AG04449 (cell line): ENCODE measurements around the gene TMEM259.
A peak's percentile ranks its signal among the peaks of the same experiment; 100 is the strongest.

ENCODE experiments used
- CTCF ChIA-PET: fragments of 350-600 bp; formaldehyde crosslinking; extraction: SDS; loops from one replicate; lab custom pipeline; 2021; ENCODE audit warnings: antibody characterized with exemption; lab: Yijun Ruan, JAX
- POLR2A ChIA-PET: fragments of 400-600, 350-600 bp; formaldehyde crosslinking; extraction: SDS; loops from one replicate; lab custom pipeline; 2020; ENCODE audit warnings: antibody characterized with exemption, inconsistent platforms; lab: Yijun Ruan, JAX
- DNase-seq: peaks from one replicate; pipeline ENCODE4 v3.0.0-alpha.2; 2010; ENCODE audit warnings: low read depth, low spot score
- H3K4me3 ChIP-seq: 2 replicates; pipeline ENCODE4 v1.5.1; 2011; ENCODE audit warnings: low read depth, mild to moderate bottlenecking, control low read depth, low read length
- CTCF ChIP-seq: IDR thresholded peaks from one replicate; pipeline ENCODE4 v1.5.1; 2011; ENCODE audit warnings: mild to moderate bottlenecking, moderate library complexity, low read length, control low read depth, inconsistent platforms; ENCODE audit not compliant: insufficient read depth; ENCODE audit errors: missing control alignments

TMEM259 gene

GRCh38 chr19:1000591-1001537 is 20.1 kb downstream of the TMEM259 start:
- POLR2A ChIA-PET, result no interaction called here
- TF ChIP-seq CTCF, result no peak
- CTCF ChIA-PET, result interaction anchor here (0.7 to 1.0 kb wide), 5 partner anchors 54 to 199 kb away, joined by 3 read pairs; no protein-coding TSS in a partner anchor
- DNase-seq, result no peak
- no peak overlapping the region for H3K4me3 ChIP-seq

DNA sequence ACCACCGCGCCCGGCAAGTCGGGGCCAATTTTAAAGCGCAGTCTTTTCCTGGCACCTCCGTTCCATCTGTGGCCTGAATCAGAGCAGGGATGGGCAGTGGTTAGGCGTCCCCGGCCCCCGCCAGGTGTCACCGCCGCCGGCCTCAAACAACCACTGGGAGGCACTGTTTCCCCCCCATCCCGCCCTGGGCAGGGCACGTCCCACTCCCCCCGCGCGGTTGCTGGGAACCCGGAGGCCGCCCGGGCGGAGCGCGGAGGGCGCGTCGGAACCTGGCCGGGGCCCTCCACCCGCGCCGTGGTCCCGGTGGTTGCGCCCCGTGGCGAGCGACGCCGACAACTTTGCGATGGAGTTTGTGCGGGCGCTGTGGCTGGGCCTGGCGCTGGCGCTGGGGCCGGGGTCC is 20.8 kb downstream of the TMEM259 start, which contains the start of gene GRIN3B:
GRIN3B (plus strand) TSS at position 325 of the 400 bp plus-strand sequence; CDS start at position 344, 19 bp downstream.
- no peak for DNase-seq
- POLR2A ChIA-PET, result no interaction called here
- TF ChIP-seq CTCF, result peak; percentile 41
- peak within 1 kb of the TSS; percentile 29 for H3K4me3 ChIP-seq
- CTCF ChIA-PET, result no interaction called here

DNA sequence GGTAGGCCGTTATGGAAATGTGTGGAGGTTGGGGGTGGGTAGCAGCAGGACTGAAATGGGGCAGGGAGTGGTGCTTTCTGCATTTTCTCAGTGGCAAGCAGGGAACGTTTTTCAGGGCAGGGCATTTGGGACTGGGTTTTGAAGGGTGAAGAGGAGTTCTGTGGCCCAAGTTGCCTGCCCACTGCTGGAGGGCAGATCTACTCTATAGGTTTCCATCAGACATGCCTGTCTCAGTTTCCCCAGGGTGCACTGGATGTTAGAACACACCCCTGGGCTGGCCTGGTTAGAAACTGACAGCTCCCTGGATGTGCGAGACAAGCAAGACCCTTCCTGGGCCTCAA is 21.6 kb downstream of the TMEM259 start:
- POLR2A ChIA-PET, result no interaction called here
- CTCF ChIA-PET, result interaction anchor here (0.8 to 2.9 kb wide), 5 partner anchors 8 to 101 kb away, joined by 3 to 27 read pairs (median 3); partner anchors contain the start of gene TMEM259
- no peak for DNase-seq
- no peak for TF ChIP-seq CTCF
- H3K4me3 ChIP-seq, result no peak overlapping the region

- ChIA-PET POLR2A (no interaction called here), CTCF (interaction anchor here (0.9 to 2.9 kb wide), 2 partner anchors 22 to 75 kb away, joined by 3 to 27 read pairs; partner anchors contain the start of gene TMEM259)
- no peak overlapping the region for H3K4me3 ChIP-seq
- TF ChIP-seq CTCF, result no peak
- DNase-seq, result no peak
Measured at GRCh38 chr19:998064-998463, 22.9 kb downstream of the TMEM259 start.

- POLR2A ChIA-PET, result interaction anchor here (0.7 to 1.3 kb wide), 2 partner anchors 12 to 71 kb away, joined by 4 read pairs; partner anchors contain the start of gene WDR18
- CTCF ChIA-PET, result interaction anchor here (0.7 to 1.3 kb wide), 4 partner anchors 8 to 245 kb away, joined by 3 to 6 read pairs (median 4); partner anchors contain the start of gene ATP5F1D
- no peak for TF ChIP-seq CTCF
- peak overlapping the region; percentile 32 for H3K4me3 ChIP-seq
- no peak for DNase-seq
Measured at GRCh38 chr19:996051-996838, 24.7 kb downstream of the TMEM259 start.
